Measurements from ENCODE around the gene KRIT1.

GRCh38 chr7:92156990-92157389 is 88.7 kb downstream of the KRIT1 start:
- TF ChIP-seq GATA2 (CRISPR knock-in tag; IDR thresholded peaks at IDR 0.05) (no peak), TAF1 (IDR thresholded peaks at IDR 0.05; ENCODE audit: borderline replicate concordance, low read depth, low read length) (no peak), EP300 (IDR thresholded peaks at IDR 0.05; ENCODE audit: borderline replicate concordance in 1 of 2, low read depth in 1 of 2, low read length in 1 of 2) (no peak), TEAD4 (IDR thresholded peaks at IDR 0.05; ENCODE audit: borderline replicate concordance, insufficient read depth) (no peak), YY1 (IDR thresholded peaks at IDR 0.05; ENCODE audit: low read depth) (no peak), CTCF (IDR thresholded peaks at IDR 0.05) (no peak), ZBTB33 (IDR thresholded peaks at IDR 0.05; ENCODE audit: borderline replicate concordance, low read depth) (no peak), REST (IDR thresholded peaks at IDR 0.05; ENCODE audit: low read depth, low read length) (no peak), RCOR1 (IDR thresholded peaks at IDR 0.05; ENCODE audit: low read length) (no peak), NFIC (IDR thresholded peaks at IDR 0.05; ENCODE audit: borderline replicate concordance) (no peak), POLR2AphosphoS5 (IDR thresholded peaks at IDR 0.05; ENCODE audit: low read depth, low read length) (no peak), RAD21 (IDR thresholded peaks at IDR 0.05; ENCODE audit: low read length) (no peak), EZH2phosphoT487 (IDR thresholded peaks at IDR 0.05; ENCODE audit: borderline replicate concordance, low read depth) (no peak)
